Psoas muscle (tissue), 8 donors: ENCODE results near the gene CYP51A1. TPM values are rescaled to one million over a fixed set of nuclear protein-coding genes. Genes with fewer than 3 reads are reported as not detected.
"Not testable (repeated sequence)": the region's sequence is repeated elsewhere in the genome, so short reads cannot be mapped to it uniquely, and the experiment has no call there.

ENCODE experiments used
- ATAC-seq, 4 donors: fragments of 200-7000 bp; cut with Tn5 transposase; one replicate each; pipeline ENCODE4 v1.9.1; 2020; ENCODE audit warnings: moderate library complexity in 3 of 4, mild to moderate bottlenecking in 2 of 4
- DNase-seq, 2 donors: peaks; one replicate each; pipeline ENCODE4 v3.0.0-alpha.2; 2020
- H3K27ac ChIP-seq: fragments of 200-600 bp; one replicate; pipeline ENCODE4 v1.8.0; 2022
- H3K27me3 ChIP-seq, 3 donors: fragments of 200-600 bp in 1 of 3; one replicate each; pipeline versions ENCODE4 v1.6.1 to v1.8.0; 2013 to 2022; ENCODE audit warnings: low read length in 2 of 3, mild to moderate bottlenecking in 2 of 3, moderate library complexity in 1 of 3; ENCODE audit not compliant: insufficient read depth in 3 of 3
- H3K36me3 ChIP-seq, 2 donors: fragments of 200-600 bp in 1 of 2; one replicate each; pipeline versions ENCODE4 v1.6.1 to v1.8.0; 2013 to 2022; ENCODE audit warnings: low read depth in 1 of 2, mild to moderate bottlenecking in 1 of 2, moderate library complexity in 1 of 2; ENCODE audit not compliant: insufficient read depth in 1 of 2
- H3K4me1 ChIP-seq: fragments of 200-600 bp; one replicate; pipeline ENCODE4 v1.8.0; 2022
- H3K4me3 ChIP-seq: fragments of 200-600 bp; one replicate; pipeline ENCODE4 v1.8.0; 2022; ENCODE audit warnings: mild to moderate bottlenecking
- H3K9me3 ChIP-seq: fragments of 200-600 bp; one replicate; pipeline ENCODE4 v1.8.0; 2022
- CTCF ChIP-seq: fragments of 200-600 bp; IDR thresholded peaks from one replicate; pipeline ENCODE4 v1.8.0; 2022; ENCODE audit warnings: antibody characterized with exemption
- WGBS, 3 donors: extraction: QIAGEN DNeasy Blood & Tissue Kit; methylation state at CpG; one replicate each; pipeline versions ENCODE4 v1.1.6 to v1.1.7; 2013; 5-methylcytosine and 5-hydroxymethylcytosine counted together
- intact Hi-C, 2 donors: fragments of 100-400 bp; cut with DNase I; formaldehyde crosslinking; loops; one replicate each; pipeline versions ENCODE4 v1.11.0 to v1.14.2; 2022
- polyA plus RNA-seq, 3 donors: library from polyadenylated mRNA; stranded (reverse); fragments of 200-250 nt; gene quantifications; one replicate each; pipeline ENCODE4 v1.2.3, GENCODE V29; 2013
- total RNA-seq, 4 donors: library from RNA; stranded (reverse); fragmentation: NEBNext Ultra II Directional in 2 of 4; extraction: Animal tissue kit (Norgen Biotek cat#: 25700) in 2 of 4; gene quantifications; one replicate each; pipeline versions ENCODE4 v1.2.1 to v1.2.4, GENCODE V29; 2021 to 2023
- donor health status: healthy with polysubstance abuse.
- donor health status: DM: no; HTN: no; CAD: no; lungs with moderate emphysema.
- donor health status: Bipolar disorder and iron deficiency.
- donor health status: healthy.
- donor health status: DM: yes; HTN: yes; CAD: no.
- donor health status: DM: no; HTN: no; CAD: no.
- donor health status: DM: no; HTN: no; CAD: no.
- donor health status: DM: yes; HTN: yes; CAD: no.

The CYP51A1 gene
- total and polyA plus RNA-seq, 7 donors = 4.2 to 23.9 (median 7.9) TPM

GRCh38 chr7:92095380-92095779 lies 38.9 kb downstream of the CYP51A1 start:
- no peaks in the 10 kb centered on the region for H3K27me3 ChIP-seq
- intact Hi-C loops = loop anchor here in 1 of 2 donors (5.0 to 10.0 kb wide), 2 partner anchors 127 to 299 kb away; no protein-coding TSS in a partner anchor
- 81 to 92% (median 87%) methylated on average over 1 of the region's 1 CpG for WGBS, 3 donors

GRCh38 chr7:92092210-92092609 lies 42.1 kb downstream of the CYP51A1 start:
- 68 to 94% (median 78%) methylated on average over 1 of the region's 1 CpG for WGBS, 3 donors
- Histone ChIP-seq H3K4me3 (no peak overlapping the region), H3K4me1 (no peaks in the 10 kb centered on the region), H3K27me3 (no peaks in the 10 kb centered on the region), H3K36me3 (peaks cover 9 to 93% of the 10 kb centered on the region in 2 donors), H3K9me3 (no peaks in the 10 kb centered on the region), H3K27ac (no peak overlapping the region)
- DNase-seq = no peak
- intact Hi-C loops = loop anchor here (5.0 to 10.0 kb wide), 2 partner anchors 125 to 303 kb away; no protein-coding TSS in a partner anchor
- no peak for ATAC-seq
- TF ChIP-seq CTCF = no peak

More at GRCh38 chr7:92095380-92095779, 38.9 kb downstream of the CYP51A1 start:
- Histone ChIP-seq H3K36me3 (peaks cover 23 to 93% of the 10 kb centered on the region in 2 donors), H3K27ac (no peak overlapping the region), H3K9me3 (no peaks in the 10 kb centered on the region), H3K4me3 (no peak overlapping the region), H3K4me1 (no peaks in the 10 kb centered on the region)
- no peak for DNase-seq
- TF ChIP-seq CTCF = no peak
- no peak for ATAC-seq

DNA sequence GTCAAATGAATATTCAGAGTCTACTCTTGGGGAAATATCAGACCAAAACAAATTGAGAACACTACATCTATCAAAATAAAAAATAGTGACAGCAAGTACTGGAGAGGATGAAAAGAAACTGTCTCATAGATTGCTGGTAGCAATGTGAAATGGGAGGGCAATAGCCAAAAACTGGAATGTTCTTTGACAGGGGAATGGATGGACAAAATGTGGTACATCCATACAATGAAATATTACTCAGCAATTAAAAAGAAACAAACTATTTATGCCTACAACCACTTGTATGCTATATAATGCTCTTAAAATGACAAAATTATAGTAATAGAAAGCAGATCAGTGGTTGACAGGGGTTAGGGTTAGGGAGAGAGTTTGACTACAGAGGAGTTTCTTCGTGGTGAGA lies 46.0 kb downstream of the CYP51A1 start:
- no peak for ATAC-seq
- no peak for TF ChIP-seq CTCF
- DNase-seq = no peak
- Histone ChIP-seq H3K4me3 (no peak overlapping the region), H3K4me1 (no peaks in the 10 kb centered on the region), H3K27ac (no peak overlapping the region), H3K36me3 (peaks cover 8 to 94% of the 10 kb centered on the region in 2 donors), H3K27me3 (no peaks in the 10 kb centered on the region), H3K9me3 (no peaks in the 10 kb centered on the region)
- intact Hi-C loops = no loop called here
- WGBS, 3 donors = 96 to 100% (median 100%) methylated on average over 1 of the region's 1 CpG

DNA sequence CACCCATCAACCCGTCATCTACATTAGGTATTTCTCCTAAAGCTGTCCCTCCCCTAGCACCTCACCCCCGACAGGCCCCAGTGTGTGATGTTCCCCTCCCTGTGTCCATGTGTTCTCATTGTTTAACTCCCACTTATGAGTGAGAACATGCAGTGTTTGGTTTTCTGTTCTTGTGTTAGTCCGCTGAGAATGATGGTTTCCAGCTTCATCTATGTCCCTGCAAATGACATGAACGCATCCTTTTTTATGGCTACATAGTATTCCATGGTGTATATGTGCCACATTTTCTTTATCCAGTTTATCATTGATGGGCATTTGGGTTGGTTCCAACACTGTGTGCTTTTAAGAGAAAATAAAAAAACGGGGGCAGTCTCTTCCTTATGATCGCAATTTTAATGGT lies 50.4 kb downstream of the CYP51A1 start:
- 96 to 98% (median 98%) methylated on average over 6 of the region's 6 CpGs for WGBS, 3 donors

DNA sequence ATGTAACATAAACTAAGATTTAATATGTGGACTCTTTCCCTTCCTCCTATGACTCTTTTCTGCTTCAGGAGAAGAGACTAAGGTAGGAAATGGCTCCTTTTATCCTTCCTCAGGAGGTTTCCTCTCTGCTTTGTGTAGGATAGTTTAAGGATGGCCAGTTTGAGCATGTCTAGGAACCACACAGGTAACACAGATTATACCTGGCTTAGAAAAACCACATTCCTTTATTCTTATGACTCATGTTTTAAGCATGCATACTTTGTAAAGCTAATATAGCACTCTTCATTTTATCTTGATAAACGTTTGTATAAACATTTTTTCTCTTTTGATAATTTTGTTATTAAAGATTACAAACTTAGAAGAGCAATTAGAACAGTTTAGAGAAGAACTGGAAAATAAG lies 57.8 kb downstream of the CYP51A1 start:
- H3K4me3 ChIP-seq = no peak overlapping the region
- WGBS, 3 donors = 44 to 70% (median 67%) methylated on average over 1 of the region's 1 CpG
- TF ChIP-seq CTCF = no peak
- no peaks in the 10 kb centered on the region for H3K9me3 ChIP-seq
- H3K27me3 ChIP-seq = no peaks in the 10 kb centered on the region
- H3K4me1 ChIP-seq = no peaks in the 10 kb centered on the region
- no peak overlapping the region for H3K27ac ChIP-seq
- no peak for DNase-seq
- intact Hi-C loops = loop anchor here in 1 of 2 donors (10.0 kb wide), 1 partner anchor 428 kb away; no protein-coding TSS in a partner anchor
- peaks cover 0 to 100% of the 10 kb centered on the region in 2 donors for H3K36me3 ChIP-seq
- no peak for ATAC-seq

More for the DNA sequence above, 50.4 kb downstream of the CYP51A1 start:
- H3K36me3 ChIP-seq = peaks cover 3 to 100% of the 10 kb centered on the region in 2 donors
- DNase-seq, H3K27me3 ChIP-seq, H3K27ac ChIP-seq, H3K4me1 ChIP-seq, ATAC-seq, H3K9me3 ChIP-seq, H3K4me3 ChIP-seq: not testable (repeated sequence)
- intact Hi-C loops = loop anchor here in 1 of 2 donors (5.0 kb wide), 2 partner anchors 133 to 418 kb away; no protein-coding TSS in a partner anchor
